Bronchial epithelial cell (primary cell): ENCODE results near the gene TCTN2. TPM values are rescaled to one million over a fixed set of nuclear protein-coding genes. Genes with fewer than 3 reads are reported as not detected.

ENCODE experiments used
- DNase-seq: peaks from one replicate; pipeline ENCODE4 v3.0.0-alpha.2; 2010; ENCODE audit warnings: low read depth
- FAIRE-seq: peaks from 2 replicates; lab custom pipeline; 2011; peaks lifted over from hg19 to GRCh38; lab: Jason Lieb, UNC
- H3K27me3 ChIP-seq: 2 replicates; pipeline ENCODE4 v1.5.1; 2011; ENCODE audit warnings: low read length; ENCODE audit not compliant: control insufficient read depth, insufficient read depth
- H3K36me3 ChIP-seq: 2 replicates; pipeline ENCODE4 v1.5.1; 2011; ENCODE audit warnings: low read length; ENCODE audit not compliant: control insufficient read depth, insufficient read depth
- H3K4me3 ChIP-seq: 2 replicates; pipeline ENCODE4 v1.5.1; 2011; ENCODE audit warnings: mild to moderate bottlenecking, low read depth, low read length, control low read depth
- total RNA-seq: library from RNA; depleted of rRNA; stranded (reverse); fragments of >200 nt; gene quantifications from 2 replicates; pipeline ENCODE4 v1.2.1, GENCODE V29; 2014
- TF ChIP-seq, protein P1 (sequence below): IDR thresholded peaks from 2 replicates; pipeline ENCODE4 v1.5.1; 2011; ENCODE audit warnings: mild to moderate bottlenecking, moderate library complexity, low read length, control low read depth, inconsistent platforms; ENCODE audit not compliant: insufficient read depth, severe bottlenecking

TCTN2 gene
- total RNA-seq, 1 donor from 2014 or later, result 3.9 TPM

DNA sequence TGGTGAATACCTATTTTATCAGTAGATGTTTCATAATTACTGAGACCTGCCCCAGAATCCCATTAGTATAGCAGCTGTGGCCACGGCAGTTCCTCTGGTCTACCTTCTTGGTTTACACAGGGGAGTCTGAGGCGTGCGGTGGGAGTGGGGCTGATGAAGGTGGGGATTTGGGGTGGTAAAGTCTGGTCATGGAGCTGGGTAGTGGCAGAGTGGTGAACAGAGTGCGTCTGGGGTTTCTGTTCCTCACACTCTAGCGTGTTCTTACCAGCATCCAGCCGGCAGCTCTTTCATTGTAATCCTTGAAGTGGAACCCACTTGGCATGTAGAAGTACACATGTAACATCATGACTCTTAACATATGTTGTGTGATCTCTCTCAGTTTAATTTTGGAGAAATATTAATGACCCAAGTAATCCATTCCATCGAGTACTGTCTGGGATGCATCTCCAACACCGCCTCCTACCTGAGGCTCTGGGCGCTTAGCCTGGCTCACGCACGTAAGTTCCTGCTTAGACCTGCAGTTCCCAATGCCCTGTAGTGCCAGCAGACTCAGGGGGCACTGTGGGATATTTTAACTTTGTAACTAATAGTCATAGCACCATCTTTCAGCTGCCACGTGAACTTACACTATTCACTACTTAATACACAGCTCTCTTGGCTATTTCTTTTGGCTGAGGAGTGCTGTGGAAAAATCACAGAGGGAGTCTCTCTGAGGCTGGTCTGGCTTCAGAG lies 83.3 kb downstream of the TCTN2 start:
- TF ChIP-seq, protein P1, sequence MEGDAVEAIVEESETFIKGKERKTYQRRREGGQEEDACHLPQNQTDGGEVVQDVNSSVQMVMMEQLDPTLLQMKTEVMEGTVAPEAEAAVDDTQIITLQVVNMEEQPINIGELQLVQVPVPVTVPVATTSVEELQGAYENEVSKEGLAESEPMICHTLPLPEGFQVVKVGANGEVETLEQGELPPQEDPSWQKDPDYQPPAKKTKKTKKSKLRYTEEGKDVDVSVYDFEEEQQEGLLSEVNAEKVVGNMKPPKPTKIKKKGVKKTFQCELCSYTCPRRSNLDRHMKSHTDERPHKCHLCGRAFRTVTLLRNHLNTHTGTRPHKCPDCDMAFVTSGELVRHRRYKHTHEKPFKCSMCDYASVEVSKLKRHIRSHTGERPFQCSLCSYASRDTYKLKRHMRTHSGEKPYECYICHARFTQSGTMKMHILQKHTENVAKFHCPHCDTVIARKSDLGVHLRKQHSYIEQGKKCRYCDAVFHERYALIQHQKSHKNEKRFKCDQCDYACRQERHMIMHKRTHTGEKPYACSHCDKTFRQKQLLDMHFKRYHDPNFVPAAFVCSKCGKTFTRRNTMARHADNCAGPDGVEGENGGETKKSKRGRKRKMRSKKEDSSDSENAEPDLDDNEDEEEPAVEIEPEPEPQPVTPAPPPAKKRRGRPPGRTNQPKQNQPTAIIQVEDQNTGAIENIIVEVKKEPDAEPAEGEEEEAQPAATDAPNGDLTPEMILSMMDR, result no peak
- H3K36me3 ChIP-seq, result peaks cover 7% of the 10 kb centered on the region
- DNase-seq (no peak), FAIRE-seq (no peak)
- H3K27me3 ChIP-seq, result no peaks in the 10 kb centered on the region
- H3K4me3 ChIP-seq, result no peak overlapping the region

DNA sequence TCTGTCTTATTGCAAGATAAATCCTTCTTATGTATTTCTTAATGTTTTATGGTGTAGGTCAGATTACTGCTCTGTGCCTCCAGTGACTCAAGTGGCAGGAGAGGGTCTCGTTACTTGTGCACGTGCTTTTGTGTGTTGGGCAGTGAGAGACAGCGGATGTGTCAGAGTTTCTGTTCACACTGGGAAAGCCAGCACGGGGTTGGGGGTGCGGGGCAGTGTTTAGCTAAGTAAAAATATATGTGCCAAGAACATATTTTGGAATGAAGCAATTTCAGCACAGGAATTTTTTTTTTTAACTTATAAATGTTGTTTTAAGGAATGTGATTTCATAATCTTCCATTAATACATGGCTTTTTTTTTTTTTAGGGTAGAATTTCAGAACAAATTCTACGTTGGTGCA lies 86.6 kb downstream of the TCTN2 start:
- H3K4me3 ChIP-seq, result no peak overlapping the region
- TF ChIP-seq, protein P1, result no peak
- no peaks in the 10 kb centered on the region for H3K27me3 ChIP-seq
- DNase-seq (peak; percentile 43), FAIRE-seq (no peak)
- H3K36me3 ChIP-seq, result peaks cover 2% of the 10 kb centered on the region

Other genes with a start within 250 kb of the TCTN2 start
- 2.6 and 3.9 TPM in 2 replicates for gene RILPL2, start 234.4 kb upstream of the TCTN2 start, total RNA-seq
- gene SNRNP35, start 213.0 kb upstream of the TCTN2 start, total RNA-seq, result 10.3 and 14.5 TPM in 2 replicates
- 7.9 and 8.6 TPM in 2 replicates for gene RILPL1, start 137.4 kb upstream of the TCTN2 start, total RNA-seq
- gene TMED2, start 86.6 kb upstream of the TCTN2 start, total RNA-seq, result 592 and 595 TPM in 2 replicates
- 16.5 and 23.4 TPM in 2 replicates for gene DDX55, start 69.0 kb upstream of the TCTN2 start, total RNA-seq
- gene EIF2B1, start 37.4 kb upstream of the TCTN2 start, total RNA-seq, result 36.4 and 47.4 TPM in 2 replicates
- 38.7 and 39.2 TPM in 2 replicates for gene GTF2H3, start 37.3 kb upstream of the TCTN2 start, total RNA-seq
- gene ATP6V0A2, start 41.2 kb downstream of the TCTN2 start, total RNA-seq, result 18.2 TPM in 2 replicates
- gene DNAH10, start 91.2 kb downstream of the TCTN2 start, total RNA-seq, result under 0.01 and 0.13 TPM in 2 replicates